OCI-LY3 (cell line): Measurements from ENCODE around the gene SYF2.

Experiments
- CTCF ChIP-seq: fragments of 200-600, 300-600 bp; sonication (generic); IDR thresholded peaks from 2 replicates; pipeline ENCODE4 v1.5.1; 2014; ENCODE audit warnings: antibody characterized with exemption, low read length, low read depth
- EZH2phosphoT487 ChIP-seq: fragments of 200-600 bp; shearing (Covaris generic); IDR thresholded peaks from 2 replicates; pipeline ENCODE4 v1.6.1; 2018; ENCODE audit warnings: antibody characterized with exemption, mixed run types, low read depth

DNA sequence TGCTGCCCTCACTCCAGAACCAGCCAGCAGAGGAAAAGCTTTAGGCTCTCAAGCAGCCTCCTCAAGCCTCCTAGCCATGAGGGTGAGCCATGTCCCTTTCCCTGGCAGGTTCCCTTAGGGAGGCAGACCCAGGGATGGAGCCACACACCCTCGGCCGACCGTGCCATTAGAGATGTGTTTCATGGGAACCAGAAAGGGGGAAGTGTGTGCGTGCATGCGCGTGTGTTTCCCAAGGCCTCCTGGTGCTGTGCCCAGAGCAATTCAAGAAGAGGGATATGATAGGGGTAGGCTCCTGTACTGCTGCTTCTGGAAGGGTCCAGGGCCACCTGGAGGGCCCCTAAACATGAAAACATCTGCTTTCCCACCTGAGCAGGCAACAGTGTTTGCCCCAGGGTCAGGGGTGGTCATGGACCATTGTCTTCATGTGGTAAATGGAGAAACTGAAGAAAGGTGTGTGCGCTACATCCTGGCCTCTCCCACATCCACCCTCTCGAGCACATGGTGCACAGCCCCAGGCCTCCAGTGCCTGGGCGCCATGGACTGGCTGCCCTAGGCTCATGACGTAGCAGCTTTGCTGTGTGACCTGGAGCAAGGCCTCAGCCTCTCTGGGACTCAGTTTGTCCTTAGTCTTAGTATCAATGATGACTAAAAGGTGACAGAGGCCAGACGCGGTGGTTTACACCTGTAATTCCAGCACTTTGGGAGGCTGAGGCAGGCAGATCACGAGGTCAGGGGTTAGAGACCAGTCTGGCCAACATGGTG lies 48.1 kb downstream of the SYF2 start:
- TF ChIP-seq CTCF, result no peak
- TF ChIP-seq EZH2phosphoT487, result no peak
